ENCODE results near the gene GUK1. TPM values are rescaled to one million over a fixed set of nuclear protein-coding genes. Genes with fewer than 3 reads are reported as not detected.

GUK1 gene
- total and polyA plus RNA-seq, 2 donors (not counting 1 experiment from before 2014, with no cell fraction given): 125 to 356 TPM

- POLR2A ChIA-PET: no interaction called here
- intact Hi-C loops (cut with micrococcal nuclease): no loop called here
- no peaks in the 10 kb centered on the region for H3K27me3 Mint-ChIP-seq
- peaks cover 17 to 23% of the 10 kb centered on the region in 2 donors for H3K4me1 ChIP-seq (ENCODE audit: control insufficient read depth in 2 of 2, insufficient read depth in 2 of 2, low read length in 2 of 2)
- H3K4me3 ChIP-seq (ENCODE audit: control extremely low read depth in 1 of 5, extremely low read depth in 1 of 5, insufficient read depth in 1 of 5, low read depth in 2 of 5, low read length in 4 of 5): no peak overlapping the region
- H3K36me3 ChIP-seq (replicated peaks in 1 of 2; ENCODE audit: control extremely low read depth in 1 of 2, control insufficient read depth in 1 of 2, extremely low read depth in 1 of 2, insufficient read depth in 2 of 2, low read length in 1 of 2): peaks cover 0 to 6% of the 10 kb centered on the region in 2 experiments
- WGBS (ENCODE audit: insufficient coverage): 83% methylated on average over 6 of the region's 7 CpGs
- peaks cover 23% of the 10 kb centered on the region for H3K79me2 ChIP-seq (ENCODE audit: control insufficient read depth, insufficient read depth, low read length)
- no peaks in the 10 kb centered on the region for H3K9me3 Mint-ChIP-seq (ENCODE audit: insufficient read depth)
- no peak overlapping the region for H3K9ac ChIP-seq (ENCODE audit: low read length)
- no peak overlapping the region for H3K4me3 Mint-ChIP-seq
- CTCF ChIA-PET: interaction anchor here (1.1 kb wide), 1 partner anchor 19 kb away, joined by 6 read pairs; no protein-coding TSS in a partner anchor
- no peaks in the 10 kb centered on the region for H4K20me1 ChIP-seq (ENCODE audit: control insufficient read depth, insufficient read depth, low read length, poor library complexity, severe bottlenecking)
- ATAC-seq (ENCODE audit: low read depth): no peak
- H3K4me2 ChIP-seq (replicated peaks; ENCODE audit: low read depth, low read length, poor library complexity, severe bottlenecking): no peak overlapping the region
- H3K27ac ChIP-seq (ENCODE audit: low read length in 2 of 2): no peak overlapping the region
- H3K9me3 ChIP-seq (ENCODE audit: control extremely low read depth in 1 of 3, control insufficient read depth in 2 of 3, insufficient read depth in 1 of 3, low read length in 2 of 3): no peaks in the 10 kb centered on the region
- H3K27me3 ChIP-seq (replicated peaks in 1 of 4; ENCODE audit: control extremely low read depth in 1 of 4, control insufficient read depth in 3 of 4, insufficient read depth in 4 of 4, low read length in 3 of 4): no peaks in the 10 kb centered on the region
- no peak overlapping the region for H3K27ac Mint-ChIP-seq
- DNase-seq: no peak
- TF ChIP-seq EZH2 (IDR thresholded peaks at IDR 0.05; ENCODE audit: borderline replicate concordance, insufficient read depth, low read depth, low read length, poor library complexity, severe bottlenecking) (no peak), CTCF (IDR thresholded peaks at IDR 0.05) (no peak)
- no peak overlapping the region for H2AFZ ChIP-seq (ENCODE audit: insufficient read depth, low read depth, low read length, poor library complexity, severe bottlenecking)
- H3K4me1 Mint-ChIP-seq: peaks cover 22% of the 10 kb centered on the region
These were observed 27.9 kb upstream of the GUK1 start for GRCh38 chr1:228112167-228112566.

- Histone ChIP-seq H3K4me3 (ENCODE audit: control extremely low read depth in 1 of 5, extremely low read depth in 1 of 5, insufficient read depth in 1 of 5, low read depth in 2 of 5, low read length in 4 of 5) (no peak overlapping the region), H3K79me2 (ENCODE audit: control insufficient read depth, insufficient read depth, low read length) (peaks cover 21% of the 10 kb centered on the region), H3K36me3 (replicated peaks in 1 of 2; ENCODE audit: control extremely low read depth in 1 of 2, control insufficient read depth in 1 of 2, extremely low read depth in 1 of 2, insufficient read depth in 2 of 2, low read length in 1 of 2) (peaks cover 0 to 3% of the 10 kb centered on the region in 2 experiments), H4K20me1 (ENCODE audit: control insufficient read depth, insufficient read depth, low read length, poor library complexity, severe bottlenecking) (no peaks in the 10 kb centered on the region), H2AFZ (ENCODE audit: insufficient read depth, low read depth, low read length, poor library complexity, severe bottlenecking) (no peak overlapping the region), H3K27ac (ENCODE audit: low read length in 2 of 2) (no peak overlapping the region), H3K27me3 (replicated peaks in 1 of 4; ENCODE audit: control extremely low read depth in 1 of 4, control insufficient read depth in 3 of 4, insufficient read depth in 4 of 4, low read length in 3 of 4) (no peaks in the 10 kb centered on the region), H3K4me1 (ENCODE audit: control insufficient read depth in 2 of 2, insufficient read depth in 2 of 2, low read length in 2 of 2) (peaks cover 17 to 23% of the 10 kb centered on the region in 2 donors), H3K9me3 (ENCODE audit: control extremely low read depth in 1 of 3, control insufficient read depth in 2 of 3, insufficient read depth in 1 of 3, low read length in 2 of 3) (no peaks in the 10 kb centered on the region), H3K9ac (ENCODE audit: low read length) (no peak overlapping the region), H3K4me2 (replicated peaks; ENCODE audit: low read depth, low read length, poor library complexity, severe bottlenecking) (no peak overlapping the region)
- ChIA-PET CTCF (interaction anchor here (1.1 kb wide), 1 partner anchor 18 kb away, joined by 6 read pairs; no protein-coding TSS in a partner anchor), POLR2A (no interaction called here)
- no peaks in the 10 kb centered on the region for H3K9me3 Mint-ChIP-seq (ENCODE audit: insufficient read depth)
- no peak overlapping the region for H3K27ac Mint-ChIP-seq
- H3K4me1 Mint-ChIP-seq: peaks cover 22% of the 10 kb centered on the region
- WGBS (ENCODE audit: insufficient coverage): no CpG with 5 or more reads among the region's 1 CpG
- TF ChIP-seq CTCF (IDR thresholded peaks at IDR 0.05) (no peak), EZH2 (IDR thresholded peaks at IDR 0.05; ENCODE audit: borderline replicate concordance, insufficient read depth, low read depth, low read length, poor library complexity, severe bottlenecking) (no peak)
- no peak for ATAC-seq (ENCODE audit: low read depth)
- H3K4me3 Mint-ChIP-seq: no peak overlapping the region
- intact Hi-C loops (cut with micrococcal nuclease): no loop called here
- DNase-seq: no peak
- H3K27me3 Mint-ChIP-seq: no peaks in the 10 kb centered on the region
These were observed 27.5 kb upstream of the GUK1 start for GRCh38 chr1:228112617-228113016.

Measured in B cell (primary cell).